HAP-1 (cell line): ENCODE data around the gene MED10.

ENCODE experiments used
- DNase-seq, 2 experiments: peaks; one replicate each; pipeline ENCODE4 v3.0.0-alpha.2; 2016 to 2020; ENCODE audit warnings: low spot score in 2 of 2
- H3K27me3 ChIP-seq: fragments of 250-450 bp; sonication (Bioruptor Pico); 2 replicates; pipeline ENCODE4 v1.5.1; 2020; ENCODE audit warnings: low read depth, mild to moderate bottlenecking, moderate library complexity
- H3K36me3 ChIP-seq: fragments of 250-450 bp; sonication (Bioruptor Pico); replicated peaks from 2 replicates; pipeline ENCODE4 v1.5.1; 2020; ENCODE audit warnings: mild to moderate bottlenecking
- H3K4me1 ChIP-seq: fragments of 250-450 bp; sonication (Bioruptor Pico); 2 replicates; pipeline ENCODE4 v1.5.1; 2020; ENCODE audit warnings: mild to moderate bottlenecking
- H3K4me3 ChIP-seq: fragments of 250-450 bp; sonication (Bioruptor Pico); 2 replicates; pipeline ENCODE4 v1.5.1; 2020; ENCODE audit warnings: mild to moderate bottlenecking, moderate library complexity
- H3K9me3 ChIP-seq: fragments of 250-450 bp; sonication (Bioruptor Pico); 2 replicates; pipeline ENCODE4 v1.5.1; 2020; ENCODE audit warnings: mild to moderate bottlenecking, moderate library complexity
- in situ Hi-C: fragments of 300-500 bp; cut with MboI; formaldehyde crosslinking; loops from 3 replicates; pipeline ENCODE4 v1.14.3; 2020; ENCODE audit warnings: low sequenced_read_pairs, inconsistent platforms, mixed read lengths

Gene MED10

DNA sequence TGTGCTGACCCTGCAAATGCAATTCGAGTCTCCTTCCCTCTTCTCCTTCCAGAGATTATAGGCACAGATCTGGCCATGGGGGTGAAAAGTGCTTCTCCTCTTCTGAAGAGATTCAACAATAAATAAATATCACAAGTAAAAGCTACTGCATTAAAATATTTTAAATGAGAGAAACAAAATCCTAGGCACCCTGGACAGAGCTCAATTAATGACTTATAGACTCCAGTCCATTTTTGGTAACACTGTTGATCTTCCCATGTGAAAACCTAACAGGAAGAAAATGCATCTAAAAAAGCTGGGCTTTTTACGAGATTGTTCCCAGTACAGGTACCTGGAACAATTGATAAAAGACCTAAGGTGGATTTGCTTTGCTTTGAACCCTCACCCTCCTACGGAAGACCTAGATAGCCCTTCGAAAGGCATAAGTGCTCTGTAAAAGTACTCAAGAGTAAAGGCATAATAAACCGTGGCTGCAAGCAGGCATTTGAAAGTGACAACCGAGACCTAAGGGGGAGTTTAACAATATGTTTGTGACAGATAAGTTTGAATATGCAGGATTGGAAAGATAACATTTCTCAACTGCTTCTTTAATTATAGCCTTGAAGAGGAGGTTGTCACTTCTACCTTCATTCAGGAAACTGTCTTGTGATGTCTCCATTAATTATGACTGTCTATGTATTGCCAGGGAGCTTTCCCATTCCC lies 29.4 kb upstream of the MED10 start:
- Histone ChIP-seq H3K27me3 (peaks cover 4% of the 10 kb centered on the region; the same call in 1 of the 2 replicates), H3K9me3 (no peaks in the 10 kb centered on the region), H3K36me3 (no peaks in the 10 kb centered on the region), H3K4me1 (no peaks in the 10 kb centered on the region), H3K4me3 (no peak overlapping the region)
- no peak for DNase-seq
- in situ Hi-C loops: no loop called here

DNA sequence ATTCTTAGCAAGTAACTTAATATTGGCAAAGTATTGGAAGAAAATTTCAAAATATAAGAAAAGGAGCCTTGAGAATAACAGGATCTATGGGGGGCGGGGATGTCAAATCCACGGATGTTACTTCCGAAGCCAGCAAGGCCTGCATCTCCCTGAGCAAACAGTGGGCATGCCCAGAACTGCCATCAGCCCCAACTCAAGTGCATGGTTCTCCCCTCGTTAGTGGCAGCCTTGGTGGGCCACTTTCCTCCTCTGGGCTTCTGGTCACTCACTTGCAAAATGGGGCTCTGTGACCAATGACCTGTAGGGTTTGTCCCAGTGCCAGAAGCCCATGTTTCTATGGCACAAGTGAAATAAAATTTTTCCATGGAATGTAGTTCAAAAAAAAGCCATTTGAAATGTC lies 27.2 kb upstream of the MED10 start:
- in situ Hi-C loops: no loop called here
- Histone ChIP-seq H3K4me3 (no peak overlapping the region), H3K4me1 (no peaks in the 10 kb centered on the region)

DNA sequence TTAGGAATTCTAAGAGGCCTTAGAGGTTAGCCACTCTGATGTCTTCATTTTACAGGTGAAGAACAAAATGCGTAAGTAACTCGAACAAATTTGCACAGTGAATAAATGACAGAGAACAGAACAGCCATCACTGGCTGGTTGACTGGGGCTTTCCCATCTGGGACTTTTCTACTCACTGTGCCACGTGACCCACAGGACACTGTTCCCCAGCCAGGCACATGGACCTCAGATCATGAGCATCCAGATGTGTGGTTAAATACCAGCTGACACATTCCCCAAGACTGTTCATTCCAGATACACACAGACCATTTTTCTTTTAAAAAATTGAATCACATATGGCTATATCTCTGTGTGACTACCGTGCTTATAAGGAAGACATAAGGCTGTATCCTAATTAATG lies 25.8 kb upstream of the MED10 start:
- no peaks in the 10 kb centered on the region for H3K36me3 ChIP-seq
- no peaks in the 10 kb centered on the region for H3K4me1 ChIP-seq
- no peak for DNase-seq
- H3K9me3 ChIP-seq: no peaks in the 10 kb centered on the region
- no peak overlapping the region for H3K4me3 ChIP-seq
- H3K27me3 ChIP-seq: peaks cover 4% of the 10 kb centered on the region; the same call in 1 of the 2 replicates
- in situ Hi-C loops: no loop called here

More for the DNA sequence above, 27.2 kb upstream of the MED10 start:
- DNase-seq: no peak
- Histone ChIP-seq H3K36me3 (no peaks in the 10 kb centered on the region), H3K27me3 (peaks cover 4% of the 10 kb centered on the region; the same call in 1 of the 2 replicates), H3K9me3 (no peaks in the 10 kb centered on the region)

DNA sequence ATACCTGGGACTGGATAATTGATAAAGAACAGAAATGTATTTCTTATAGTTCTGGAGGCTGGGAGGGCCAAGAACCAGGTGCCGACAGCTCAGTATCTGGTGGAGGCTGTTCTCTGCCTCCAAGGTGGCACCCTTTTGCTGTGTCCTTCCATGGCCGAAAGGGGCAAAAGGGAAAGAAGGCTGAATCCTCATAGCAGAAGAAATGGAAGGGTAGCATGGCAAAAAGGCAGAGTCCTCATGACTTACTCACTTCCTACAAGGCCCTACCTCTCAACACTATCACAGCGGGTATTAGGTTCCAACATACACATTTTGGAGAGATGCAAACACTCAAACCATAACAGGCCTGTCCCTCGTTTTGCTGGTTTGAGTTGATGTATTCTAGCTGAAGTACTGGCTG lies 25.1 kb upstream of the MED10 start:
- no peaks in the 10 kb centered on the region for H3K9me3 ChIP-seq
- in situ Hi-C loops: no loop called here
- H3K4me3 ChIP-seq: no peak overlapping the region
- DNase-seq: no peak
- H3K36me3 ChIP-seq: no peaks in the 10 kb centered on the region
- peaks cover 4% of the 10 kb centered on the region; the same call in 1 of the 2 replicates for H3K27me3 ChIP-seq
- no peaks in the 10 kb centered on the region for H3K4me1 ChIP-seq

DNA sequence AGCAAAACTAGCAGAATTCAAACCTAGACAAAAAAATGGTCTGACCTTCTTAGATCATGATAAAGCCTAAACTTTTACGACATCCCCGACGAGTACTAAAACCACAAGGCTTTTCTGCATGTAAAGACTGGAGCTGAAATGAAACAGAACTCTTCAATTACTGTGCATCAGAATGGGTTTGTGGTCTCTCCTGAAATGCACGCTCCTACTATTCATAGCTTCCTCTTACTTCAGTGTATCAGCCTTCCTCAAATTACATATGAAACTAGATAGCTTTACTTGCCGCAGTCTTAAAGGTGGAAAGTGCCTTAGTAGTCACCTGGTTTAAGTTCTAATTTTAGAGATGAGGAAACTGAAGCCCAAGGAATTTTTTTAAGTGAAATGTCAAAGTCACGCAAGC lies 24.6 kb upstream of the MED10 start:
- Histone ChIP-seq H3K4me1 (no peaks in the 10 kb centered on the region), H3K4me3 (no peak overlapping the region), H3K9me3 (no peaks in the 10 kb centered on the region), H3K36me3 (no peaks in the 10 kb centered on the region), H3K27me3 (peaks cover 4% of the 10 kb centered on the region; the same call in 1 of the 2 replicates)
- in situ Hi-C loops: no loop called here
- no peak for DNase-seq

DNA sequence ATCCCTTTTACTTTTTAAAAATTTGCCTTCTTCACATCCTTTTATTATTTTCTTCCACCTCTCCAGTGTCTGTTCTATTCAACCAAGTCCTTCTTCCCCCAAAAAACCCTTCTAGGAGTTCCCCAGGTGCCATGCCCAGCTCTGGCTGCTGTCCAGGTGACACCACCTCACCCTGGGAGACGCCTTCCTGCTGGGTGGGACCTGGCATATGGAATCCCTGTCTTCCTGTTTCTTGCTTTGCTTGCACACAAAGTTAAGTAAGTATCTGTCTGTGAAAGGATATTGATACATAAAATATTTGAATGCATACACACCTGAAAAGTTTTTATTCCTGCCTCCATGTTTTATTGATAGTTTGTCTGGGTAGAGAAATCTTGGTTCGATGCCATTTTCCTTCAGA lies 23.1 kb upstream of the MED10 start:
- in situ Hi-C loops: no loop called here
- no peak overlapping the region for H3K4me3 ChIP-seq
- peaks cover 4% of the 10 kb centered on the region; the same call in 1 of the 2 replicates for H3K27me3 ChIP-seq
- H3K9me3 ChIP-seq: no peaks in the 10 kb centered on the region
- no peaks in the 10 kb centered on the region for H3K36me3 ChIP-seq
- no peaks in the 10 kb centered on the region for H3K4me1 ChIP-seq
- no peak for DNase-seq

DNA sequence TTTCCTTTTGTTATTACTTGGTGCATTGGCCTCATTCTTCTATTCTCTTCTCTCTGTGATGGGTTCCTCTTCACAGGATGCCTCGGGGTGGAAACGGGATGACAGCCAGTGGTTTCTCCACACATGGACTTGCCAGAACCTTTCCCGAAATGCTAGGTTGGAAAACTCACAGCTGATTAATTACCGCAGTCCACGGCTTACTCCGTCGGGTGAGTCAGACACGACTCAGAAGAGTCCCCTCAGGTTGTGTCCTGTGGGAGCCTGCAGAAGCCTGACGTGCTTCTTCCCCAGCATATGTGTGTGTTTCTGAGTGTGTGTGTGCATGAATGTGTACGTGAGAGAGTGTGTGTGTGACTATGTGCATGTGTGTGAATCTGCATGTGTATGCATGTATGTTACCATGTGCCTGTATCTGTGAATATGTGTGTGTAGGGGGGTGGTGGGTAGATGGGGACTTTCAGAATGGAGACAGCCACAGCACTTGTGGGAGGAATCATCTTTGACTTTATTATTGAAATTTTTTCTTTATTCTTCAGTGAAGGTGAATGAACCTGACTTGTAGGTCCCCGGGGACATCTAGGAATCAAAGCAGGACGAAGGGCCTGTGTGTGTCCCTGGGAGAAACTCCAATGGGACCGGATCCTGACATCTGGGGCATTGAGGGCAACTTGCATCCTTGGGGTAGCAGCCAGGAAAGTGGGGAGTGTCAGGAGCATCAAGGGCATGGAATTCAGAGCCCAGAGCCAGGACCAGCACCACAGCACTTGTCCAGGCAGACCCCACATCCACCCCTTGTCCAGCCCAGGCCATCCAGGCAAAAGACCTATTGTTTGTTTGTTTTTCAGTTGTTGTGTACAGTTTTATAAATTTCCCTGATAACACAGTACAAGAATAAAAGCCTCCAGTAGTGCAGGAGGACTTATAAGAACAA lies 21.9 kb upstream of the MED10 start:
- no peak overlapping the region for H3K4me3 ChIP-seq
- in situ Hi-C loops: no loop called here
- H3K36me3 ChIP-seq: no peaks in the 10 kb centered on the region
- no peak for DNase-seq
- no peaks in the 10 kb centered on the region for H3K4me1 ChIP-seq
- H3K27me3 ChIP-seq: peaks cover 4% of the 10 kb centered on the region; the same call in 1 of the 2 replicates
- H3K9me3 ChIP-seq: no peaks in the 10 kb centered on the region

DNA sequence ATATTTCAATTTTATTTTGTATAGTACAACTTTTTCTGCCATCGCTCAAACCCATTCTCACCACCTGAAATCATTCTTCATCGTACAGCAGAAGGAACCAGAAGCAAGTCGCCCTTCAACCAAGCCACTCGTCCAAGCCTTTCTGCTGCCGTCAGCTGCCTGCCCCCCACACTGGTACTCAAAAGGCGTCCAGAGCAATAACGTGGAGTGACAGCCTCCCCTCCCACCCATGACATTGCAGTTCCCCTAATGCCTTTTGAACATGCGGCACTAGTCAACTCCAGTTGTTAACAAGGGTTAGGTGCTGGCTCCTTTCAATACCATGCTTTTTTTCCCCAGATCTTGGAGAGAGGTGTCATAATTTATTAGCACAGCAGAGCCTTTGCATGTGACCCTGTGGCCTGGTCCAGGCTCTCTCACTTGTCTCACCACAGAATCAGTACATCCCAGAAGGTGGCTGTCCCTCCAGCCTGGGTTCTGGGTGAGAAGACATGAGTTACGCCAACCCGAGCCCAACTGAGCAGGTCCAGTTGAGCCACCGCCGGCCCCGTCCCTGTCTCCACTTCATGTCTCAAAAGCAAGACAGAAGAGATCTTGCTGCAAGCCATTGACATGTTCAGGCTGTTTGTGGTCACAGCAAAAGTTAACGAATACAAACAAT lies 20.4 kb upstream of the MED10 start:
- H3K4me1 ChIP-seq: no peaks in the 10 kb centered on the region
- no peak for DNase-seq
- H3K9me3 ChIP-seq: no peaks in the 10 kb centered on the region
- H3K4me3 ChIP-seq: no peak overlapping the region
- no peaks in the 10 kb centered on the region for H3K36me3 ChIP-seq
- H3K27me3 ChIP-seq: peaks cover 4% of the 10 kb centered on the region; the same call in 1 of the 2 replicates
- in situ Hi-C loops: no loop called here

DNA sequence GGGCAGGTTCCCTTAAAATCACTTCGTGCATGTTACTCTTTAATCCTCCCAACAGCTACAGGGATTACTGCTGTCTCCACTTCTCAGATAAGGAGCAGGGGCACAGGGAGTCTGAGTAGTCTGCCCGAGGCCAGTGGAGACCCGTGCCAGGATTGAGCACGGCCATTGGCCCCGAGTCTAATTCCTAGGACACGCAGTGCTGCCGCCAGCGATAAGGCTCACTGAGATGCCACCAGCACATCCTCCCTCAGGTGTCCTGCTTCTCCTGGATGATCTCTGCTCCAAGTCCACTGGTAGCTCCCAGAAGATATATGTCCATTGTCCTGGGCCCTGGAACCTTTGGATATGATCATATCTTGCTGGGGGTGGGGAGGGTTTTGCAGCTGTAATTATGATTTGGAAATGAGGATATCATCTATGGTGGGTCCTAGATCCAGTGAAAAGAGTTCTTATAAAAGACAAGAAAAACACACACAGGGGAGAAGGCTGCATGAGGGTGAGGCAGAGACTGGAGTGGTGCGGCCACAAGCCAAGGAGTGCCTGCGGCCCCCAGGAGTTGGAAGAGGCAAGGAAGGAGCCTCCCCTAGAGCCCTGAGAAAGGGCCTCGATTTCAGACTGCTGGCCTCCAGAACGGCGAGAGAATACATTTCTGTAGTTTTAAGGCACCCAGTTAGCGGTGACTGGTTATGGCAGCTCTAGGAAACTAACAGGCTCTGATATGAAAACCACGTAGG lies 19.4 kb upstream of the MED10 start:
- Histone ChIP-seq H3K9me3 (no peaks in the 10 kb centered on the region), H3K4me3 (no peak overlapping the region), H3K27me3 (no peaks in the 10 kb centered on the region), H3K36me3 (no peaks in the 10 kb centered on the region), H3K4me1 (no peaks in the 10 kb centered on the region)
- no peak for DNase-seq
- in situ Hi-C loops: no loop called here

DNA sequence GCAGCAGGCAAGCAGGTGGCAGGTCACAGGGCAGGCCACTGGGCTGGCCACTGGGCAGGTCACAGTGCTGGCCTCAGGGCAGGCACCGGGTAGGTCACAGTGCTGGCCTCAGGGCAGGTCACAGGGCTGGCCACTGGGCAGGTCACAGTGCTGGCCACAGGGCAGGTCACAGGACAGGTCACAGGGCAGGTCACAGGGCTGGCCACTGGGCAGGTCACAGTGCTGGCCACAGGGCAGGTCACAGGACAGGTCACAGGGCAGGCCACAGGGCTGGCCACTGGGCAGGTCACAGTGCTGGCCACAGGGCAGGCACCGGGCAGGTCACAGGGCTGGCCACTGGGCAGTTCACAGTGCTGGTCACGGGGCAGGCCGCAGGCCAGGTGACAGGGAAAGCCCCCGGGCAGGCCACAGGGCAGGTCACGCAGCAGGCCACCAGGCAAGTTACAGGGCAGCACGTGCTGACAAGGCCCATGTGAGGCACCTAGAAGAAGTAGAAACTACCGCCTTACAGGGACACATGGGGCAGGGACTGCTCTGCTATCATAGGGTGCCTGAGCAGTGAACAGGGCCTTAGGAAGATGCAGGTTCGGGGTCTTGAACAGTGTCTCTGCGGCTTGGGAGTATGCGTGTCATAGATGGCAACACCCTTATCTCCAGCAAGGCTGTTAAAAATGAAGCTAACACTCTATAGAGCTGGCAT lies 18.6 kb upstream of the MED10 start:
- DNase-seq: no peak
- Histone ChIP-seq H3K36me3 (no peaks in the 10 kb centered on the region), H3K4me3 (no peak overlapping the region), H3K27me3 (no peaks in the 10 kb centered on the region), H3K9me3 (no peaks in the 10 kb centered on the region), H3K4me1 (no peaks in the 10 kb centered on the region)
- in situ Hi-C loops: no loop called here

DNA sequence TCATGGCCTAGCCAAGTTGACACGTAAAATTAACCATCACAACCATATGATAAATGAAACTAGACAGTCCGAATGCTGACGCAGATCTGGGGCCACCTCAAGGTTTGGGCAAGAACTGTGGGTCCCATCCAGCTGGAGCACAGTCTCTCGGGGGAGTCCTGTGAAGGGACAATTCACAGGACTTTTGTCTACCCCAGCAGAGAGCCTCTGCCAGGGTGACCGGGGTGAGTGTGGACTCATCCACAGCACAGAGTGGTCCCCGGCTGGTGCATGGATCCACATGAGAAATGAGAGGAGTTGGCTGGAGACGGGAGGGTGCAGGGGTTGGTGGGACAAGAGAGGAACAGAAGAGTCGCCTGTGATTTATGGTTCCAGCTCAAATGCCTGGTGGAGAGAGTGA lies 17.7 kb upstream of the MED10 start:
- H3K4me1 ChIP-seq: no peaks in the 10 kb centered on the region
- in situ Hi-C loops: no loop called here
- no peaks in the 10 kb centered on the region for H3K27me3 ChIP-seq
- H3K9me3 ChIP-seq: no peaks in the 10 kb centered on the region
- H3K4me3 ChIP-seq: no peak overlapping the region
- H3K36me3 ChIP-seq: no peaks in the 10 kb centered on the region
- no peak for DNase-seq

DNA sequence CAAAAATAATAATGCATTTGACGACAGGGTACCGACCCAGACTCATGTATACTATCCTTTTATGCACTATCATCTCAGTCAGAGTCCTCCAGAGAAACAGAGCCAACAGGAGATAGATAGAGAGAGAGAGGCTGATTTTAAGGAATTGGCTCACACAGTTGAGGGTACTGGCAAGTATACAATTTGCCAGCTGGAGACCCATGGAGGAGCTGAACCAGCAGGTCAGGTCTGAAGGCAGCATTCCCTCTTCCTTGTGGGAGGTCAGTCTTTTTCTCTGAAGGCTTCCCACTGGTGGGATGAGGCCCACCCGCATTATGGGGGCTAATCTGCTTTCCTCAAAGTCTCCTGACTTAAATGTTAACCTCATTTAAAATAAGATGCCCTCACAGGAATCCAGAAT lies 17.3 kb upstream of the MED10 start:
- in situ Hi-C loops: no loop called here
- Histone ChIP-seq H3K9me3 (no peaks in the 10 kb centered on the region), H3K4me3 (no peak overlapping the region), H3K36me3 (no peaks in the 10 kb centered on the region), H3K27me3 (no peaks in the 10 kb centered on the region), H3K4me1 (no peaks in the 10 kb centered on the region)
- no peak for DNase-seq

DNA sequence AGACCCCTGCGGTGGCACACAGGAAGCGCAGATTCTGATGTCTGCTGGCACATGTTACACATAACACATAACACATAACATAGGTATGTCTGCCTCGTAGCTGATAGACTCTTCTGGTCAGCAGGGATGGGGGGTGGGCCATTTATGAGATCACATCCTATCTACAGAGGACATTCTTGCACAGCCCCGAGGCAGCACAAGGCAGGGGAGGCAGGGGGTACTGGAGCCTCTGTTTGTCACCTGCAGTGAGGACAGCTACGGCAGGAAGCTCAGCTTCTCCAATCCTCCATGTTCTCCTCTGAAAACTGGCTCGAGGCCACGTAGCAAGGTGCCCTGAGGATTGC lies 16.7 kb upstream of the MED10 start:
- in situ Hi-C loops: no loop called here
- Histone ChIP-seq H3K4me3 (no peak overlapping the region), H3K9me3 (no peaks in the 10 kb centered on the region), H3K4me1 (no peaks in the 10 kb centered on the region), H3K27me3 (no peaks in the 10 kb centered on the region), H3K36me3 (no peaks in the 10 kb centered on the region)
- DNase-seq: no peak
